ENCODE results near the gene IRS1. TPM values are rescaled to one million over a fixed set of nuclear protein-coding genes. Genes with fewer than 3 reads are reported as not detected.

The IRS1 gene
- total RNA-seq, 1 donor from 2014 or later = 13.9 TPM

GRCh38 chr2:226825056-226825455 is 25.4 kb upstream of the IRS1 start:
- no peak for DNase-seq

DNA sequence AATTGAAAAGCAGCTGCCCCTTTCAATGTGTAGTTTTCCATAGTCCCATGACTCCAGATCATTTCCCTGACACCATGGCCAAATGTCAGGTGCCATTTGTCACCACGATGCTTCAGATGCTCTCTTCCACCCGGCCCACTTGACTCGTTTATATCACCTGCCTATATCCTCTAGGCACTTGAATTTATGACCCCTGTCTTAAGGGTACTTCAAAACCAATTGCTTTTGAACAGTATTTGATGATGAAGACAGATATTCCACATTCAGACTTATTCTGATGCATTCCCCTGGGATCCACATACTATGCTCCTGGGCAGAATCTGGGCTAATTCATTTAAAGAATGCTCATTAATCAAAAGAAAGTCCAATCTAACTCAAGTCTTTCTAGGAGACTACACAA is 19.3 kb upstream of the IRS1 start:
- DNase-seq = no peak

DNA sequence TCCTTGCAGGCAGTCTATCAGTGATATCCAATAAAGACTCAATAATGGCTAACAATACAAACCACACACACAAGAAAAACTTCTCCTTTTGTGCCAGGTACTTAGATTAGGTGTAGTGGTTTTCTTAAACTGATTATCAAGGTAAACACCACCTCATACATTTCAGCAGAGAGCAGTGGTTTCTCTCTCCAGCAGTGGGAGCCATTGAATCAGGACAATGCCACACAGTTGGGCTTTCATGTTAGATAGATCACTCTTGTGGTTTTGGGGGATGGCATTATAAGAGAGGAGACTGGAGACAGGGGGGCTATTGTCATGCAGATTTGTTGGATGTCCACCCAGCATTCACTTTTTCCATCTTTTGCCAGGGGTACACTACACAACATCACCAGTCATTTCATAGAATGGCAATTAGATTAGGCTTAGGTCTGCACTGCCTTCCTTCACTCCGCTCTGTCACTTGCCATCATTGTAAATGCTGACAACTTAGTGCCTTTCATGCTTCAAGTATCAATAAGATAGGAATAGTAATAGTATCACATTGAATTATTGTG is 13.6 kb upstream of the IRS1 start:
- DNase-seq = no peak

GRCh38 chr2:226803410-226803809 is 3.8 kb upstream of the IRS1 start:
- no peak for DNase-seq

DNA sequence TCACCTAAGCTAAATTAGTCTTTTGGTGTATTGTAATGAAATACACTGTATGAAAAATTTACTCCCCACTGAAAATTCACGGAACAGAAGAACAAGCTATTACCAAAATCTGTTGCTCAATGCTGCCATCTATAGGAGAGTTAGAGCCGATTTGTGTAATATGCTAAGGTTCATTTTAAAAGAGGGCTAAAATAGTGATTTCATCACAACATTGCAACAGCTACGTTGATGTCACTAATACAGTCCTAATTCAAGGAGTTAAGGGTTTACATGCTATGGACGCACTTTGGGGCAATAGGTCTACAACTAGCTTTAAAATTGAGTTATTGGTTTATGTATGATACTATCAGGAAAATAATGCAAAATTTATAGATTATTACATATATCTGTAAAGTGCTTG is 3.0 kb upstream of the IRS1 start:
- DNase-seq = no peak

- DNase-seq = peak; percentile 93
These were observed 1.5 kb upstream of the IRS1 start for GRCh38 chr2:226800941-226801784.

DNA sequence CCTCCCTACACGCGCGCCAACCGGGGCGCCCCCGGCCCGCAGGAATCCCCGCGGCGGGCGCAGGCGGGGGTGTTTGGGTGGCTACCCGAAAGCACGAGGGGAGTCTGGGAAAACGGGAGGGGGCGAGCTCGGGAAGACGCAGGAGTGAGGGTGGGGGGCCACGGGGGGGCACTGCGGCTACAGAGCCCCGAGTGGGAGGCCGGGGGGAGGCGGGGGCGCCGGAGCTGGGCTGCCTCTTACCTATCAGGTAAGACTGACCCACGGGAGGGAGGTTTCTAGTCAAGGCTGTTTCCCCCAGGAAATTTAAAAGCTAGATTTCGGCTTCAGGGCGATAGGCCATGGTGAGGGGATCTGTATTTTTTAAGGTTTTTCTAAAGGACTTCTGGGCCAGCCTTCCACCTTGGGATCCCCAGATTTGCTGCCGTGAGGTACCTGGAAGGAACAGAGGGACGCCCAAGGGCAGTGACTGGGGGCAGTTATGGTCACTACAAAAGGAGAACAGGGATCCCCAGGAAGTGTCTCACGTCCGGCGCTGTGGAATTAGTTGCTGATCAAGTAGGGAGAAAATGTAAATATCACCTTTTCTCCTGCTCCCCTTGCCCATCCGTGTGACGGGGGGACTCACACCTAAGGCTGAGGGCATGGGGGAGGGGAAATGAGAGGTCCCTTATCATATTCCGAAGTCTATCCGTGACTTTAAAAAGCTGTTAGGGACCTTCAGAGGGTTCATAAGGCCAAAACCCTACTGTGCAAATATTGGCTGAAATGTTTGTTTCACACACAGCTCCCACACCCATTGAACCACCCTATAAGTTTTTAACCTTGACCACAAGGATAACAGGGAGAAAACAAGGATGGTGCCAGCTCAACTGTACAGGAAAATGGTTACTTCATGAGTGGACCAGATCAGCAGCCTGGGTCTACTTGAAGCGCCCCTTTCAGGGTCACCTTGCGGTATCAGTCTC is 638 bp upstream of the IRS1 start:
- peak; percentile 70 for DNase-seq

DNA sequence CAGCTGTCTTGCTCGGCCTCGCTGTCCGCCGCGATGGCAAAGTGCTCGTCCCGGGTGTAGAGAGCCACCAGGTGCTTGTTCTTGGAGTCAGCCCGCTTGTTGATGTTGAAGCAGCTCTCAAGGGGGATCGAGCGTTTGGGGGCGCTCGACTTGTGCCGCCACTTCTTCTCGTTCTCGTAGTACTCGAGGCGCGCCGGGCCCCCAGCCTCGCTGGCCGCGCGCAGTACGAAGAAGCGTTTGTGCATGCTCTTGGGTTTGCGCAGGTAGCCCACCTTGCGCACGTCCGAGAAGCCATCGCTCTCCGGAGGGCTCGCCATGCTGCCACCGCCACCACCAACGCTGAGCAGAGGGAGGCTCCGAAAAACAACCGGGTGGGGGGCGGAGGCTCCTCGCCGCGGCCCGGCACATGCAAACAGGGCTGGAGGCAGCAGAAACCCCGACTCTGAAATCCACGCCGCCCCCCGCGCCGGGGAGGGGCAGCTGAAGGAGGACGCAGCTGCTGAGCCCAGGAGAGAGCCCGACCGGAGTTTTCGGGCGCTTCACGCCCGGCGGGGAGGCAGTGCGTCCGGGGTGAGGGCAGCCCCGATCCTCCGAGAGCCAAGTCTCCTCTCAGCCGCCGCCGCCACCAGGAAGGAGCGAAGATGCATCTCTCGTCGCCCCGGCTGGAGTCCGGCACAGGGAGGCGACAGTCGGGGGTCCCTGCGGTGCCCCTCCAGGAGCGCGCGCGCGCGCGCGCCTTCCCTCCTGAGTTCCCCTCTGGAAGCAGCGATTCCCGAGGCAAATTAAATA is 1.0 kb downstream of the IRS1 start:
- peak; percentile 49 for DNase-seq

GRCh38 chr2:226797989-226798421 is 1.6 kb downstream of the IRS1 start:
- DNase-seq = no peak

GRCh38 chr2:226797289-226797988 is 2.2 kb downstream of the IRS1 start:
- no peak for DNase-seq

DNA sequence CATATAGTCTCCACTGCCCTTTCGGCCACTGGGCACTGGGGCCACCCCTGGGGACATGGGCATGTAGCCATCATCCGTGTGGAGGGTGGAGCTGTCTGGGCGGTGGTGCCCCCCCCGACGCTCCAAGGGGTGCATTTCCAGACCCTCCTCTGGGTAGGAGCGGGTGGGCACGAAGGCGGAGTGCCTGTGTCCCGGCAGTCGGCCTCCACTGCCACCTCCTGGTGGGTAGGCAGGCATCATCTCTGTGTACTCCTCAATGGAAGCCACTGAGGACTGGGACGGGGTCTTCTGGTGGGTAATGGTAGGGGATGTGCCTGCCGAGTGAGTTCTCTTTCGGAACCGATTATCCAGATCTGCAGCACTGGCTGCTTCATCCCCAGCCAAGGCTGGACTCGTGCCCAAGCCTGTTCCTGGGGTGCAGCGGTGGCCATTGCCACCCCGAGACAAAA is 2.8 kb downstream of the IRS1 start:
- DNase-seq = no peak

DNA sequence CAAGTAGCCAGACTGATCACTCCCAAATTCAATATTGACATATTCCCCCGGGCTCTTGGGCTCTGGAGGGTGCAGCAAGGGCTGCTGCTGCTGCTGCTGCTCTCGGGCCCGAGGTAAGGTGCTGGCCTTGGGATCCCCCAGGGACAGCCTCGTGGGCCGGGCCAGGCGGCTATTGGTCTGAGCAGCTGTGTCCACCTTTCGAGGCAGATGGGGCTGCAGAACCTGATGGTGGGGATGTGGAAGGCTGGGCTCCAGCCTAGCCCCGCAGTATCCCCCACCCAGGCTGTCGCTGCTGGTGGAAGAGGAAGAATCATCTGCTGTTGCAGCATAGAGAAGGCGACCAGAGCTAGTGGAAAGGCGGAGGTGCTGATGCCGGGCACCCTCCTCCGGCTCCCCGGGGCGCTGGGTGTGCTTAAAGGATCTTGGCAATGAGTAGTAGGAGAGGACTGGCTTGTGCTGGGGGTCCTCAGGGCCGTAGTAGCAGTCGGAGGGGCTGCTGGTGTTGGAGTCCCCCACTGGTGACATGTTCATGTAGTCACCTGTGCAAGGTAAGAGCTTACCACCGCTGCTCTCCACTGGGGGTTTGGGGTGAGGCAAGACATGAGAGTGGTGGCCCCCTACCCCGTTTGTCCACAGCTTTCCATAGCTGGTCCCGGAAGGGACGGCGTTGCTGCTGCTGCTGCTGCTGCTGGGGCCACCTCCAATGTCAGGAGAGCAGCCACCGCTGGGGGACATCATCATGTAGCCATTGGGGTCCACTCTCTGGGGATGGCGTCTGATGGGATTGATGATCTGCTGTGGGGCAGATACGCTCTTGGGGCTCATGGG is 3.4 kb downstream of the IRS1 start:
- DNase-seq = no peak

DNA sequence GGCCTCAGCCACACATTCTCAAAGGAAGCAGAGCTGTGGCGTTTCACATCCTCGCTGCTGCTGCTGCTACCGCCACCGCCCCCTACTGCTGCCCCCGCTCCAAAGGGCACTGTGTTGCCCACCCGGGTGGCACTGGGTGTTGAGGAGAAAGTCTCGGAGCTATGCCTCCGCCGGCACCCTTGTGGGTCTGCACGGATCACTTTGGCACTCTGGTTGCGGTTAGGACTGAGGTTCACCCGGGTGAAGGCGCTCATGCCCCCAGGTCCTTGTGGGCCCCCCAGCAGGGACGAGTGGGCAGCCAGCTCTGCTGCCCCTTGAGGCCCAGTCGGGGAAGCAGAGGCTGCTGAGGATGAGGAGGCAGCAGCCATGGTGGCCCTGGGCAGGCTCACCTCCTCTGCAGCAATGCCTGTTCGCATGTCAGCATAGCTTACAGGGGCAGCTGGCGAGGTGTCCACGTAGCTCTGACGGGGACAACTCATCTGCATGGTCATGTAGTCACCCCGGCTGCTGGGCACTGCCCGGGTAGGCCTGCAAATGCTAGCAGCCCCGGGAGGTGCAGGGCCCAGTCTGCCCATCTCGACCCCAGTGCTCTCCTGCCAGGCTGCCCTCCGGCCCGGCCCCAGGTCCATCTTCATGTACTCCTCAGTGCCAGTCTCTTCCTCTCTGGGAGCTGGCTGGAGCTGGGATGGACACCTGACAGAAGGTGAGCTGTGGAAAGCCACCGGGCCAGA is 4.2 kb downstream of the IRS1 start:
- no peak for DNase-seq

- no peak for DNase-seq
These were observed 4.9 kb downstream of the IRS1 start for GRCh38 chr2:226794751-226795171.

DNA sequence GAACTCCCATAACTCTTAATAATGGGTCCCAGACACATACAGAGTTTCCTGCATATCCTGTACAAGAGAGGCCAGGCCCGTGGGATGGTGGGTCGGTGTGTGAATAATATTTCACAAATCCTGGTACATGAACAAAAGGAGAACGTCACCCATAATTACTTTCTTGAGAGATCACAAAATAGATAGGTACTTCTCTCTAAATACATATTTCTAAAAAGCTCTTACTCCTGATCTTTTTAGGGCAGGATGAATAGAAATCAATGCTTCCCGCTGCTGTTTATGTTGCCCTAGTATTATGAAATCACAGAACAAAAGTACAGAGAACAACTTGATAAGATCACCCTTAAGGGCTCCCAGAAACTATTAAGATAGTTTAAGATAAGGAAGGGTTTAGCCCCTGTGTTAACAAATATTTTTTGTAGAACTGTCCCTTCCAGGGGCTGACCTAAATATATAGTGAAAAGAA is 5.4 kb downstream of the IRS1 start:
- no peak for DNase-seq

DNA sequence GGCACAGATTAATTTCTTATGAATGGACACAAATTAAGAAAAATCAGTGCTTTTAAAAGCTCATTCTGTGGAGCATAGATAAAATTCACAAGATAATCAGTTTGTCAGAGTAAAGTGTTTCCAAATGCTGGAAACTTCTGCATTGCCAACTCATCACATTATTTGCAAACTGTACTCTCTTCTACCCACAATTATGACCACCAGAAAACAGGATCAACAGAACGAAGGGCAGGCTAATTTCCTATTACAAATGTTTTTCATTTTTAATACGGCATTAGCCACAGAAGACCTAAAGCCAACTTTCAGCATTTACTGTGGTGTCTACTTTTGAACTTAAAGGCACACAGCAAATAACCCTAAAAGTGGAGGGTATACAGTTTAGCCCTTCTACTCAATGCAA is 6.0 kb downstream of the IRS1 start:
- DNase-seq = no peak

GRCh38 chr2:226792155-226792881 is 7.3 kb downstream of the IRS1 start:
- no peak for DNase-seq

DNA sequence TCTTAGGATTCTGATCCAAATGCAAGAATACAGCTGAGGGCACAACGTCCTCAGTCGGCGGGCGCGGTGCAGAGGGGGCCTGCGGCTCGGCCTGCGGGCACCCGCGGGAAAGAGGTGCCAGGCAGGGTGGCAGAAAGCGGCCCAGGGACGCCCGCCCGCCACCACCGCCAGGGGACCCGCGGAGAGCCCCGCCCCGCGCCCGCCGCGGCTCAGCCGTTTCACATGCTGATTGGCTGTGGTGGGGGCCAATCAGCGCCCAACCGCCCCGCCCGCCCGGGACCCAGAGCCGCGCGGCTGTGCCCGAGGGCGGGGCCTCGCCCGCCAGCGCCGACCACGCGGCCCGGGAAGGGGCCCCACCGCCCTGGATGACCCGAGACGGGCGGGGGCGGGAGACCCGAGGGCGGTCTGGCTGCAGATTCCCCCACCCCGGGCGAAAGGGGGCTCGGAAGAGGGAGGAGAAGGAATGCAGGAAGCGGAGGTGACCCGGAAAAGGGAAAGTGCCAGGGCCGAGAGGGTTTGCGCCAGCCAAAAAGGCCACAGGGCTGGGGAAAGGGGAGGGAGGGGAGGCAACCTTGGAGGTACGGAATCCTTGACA is 8.0 kb downstream of the IRS1 start:
- DNase-seq = peak; percentile 89
